WERI-Rb-1 (cell line): ENCODE measurements around the gene NPAS2.

Experiments
- DNase-seq: peaks from one replicate; pipeline ENCODE4 v3.0.0-alpha.2; 2020
- H3K27ac ChIP-seq: fragments of 250-450 bp; sonication (Bioruptor Pico); 2 replicates; pipeline ENCODE4 v1.5.1; 2020; ENCODE audit warnings: mild to moderate bottlenecking, moderate library complexity
- H3K27me3 ChIP-seq: fragments of 250-450 bp; sonication (Bioruptor Pico); 2 replicates; pipeline ENCODE4 v1.5.1; 2021; ENCODE audit warnings: mild to moderate bottlenecking, low read depth, moderate library complexity; ENCODE audit not compliant: insufficient read depth, severe bottlenecking
- H3K36me3 ChIP-seq: fragments of 250-450 bp; sonication (Bioruptor Pico); 2 replicates; pipeline ENCODE4 v1.5.1; 2020; ENCODE audit warnings: mild to moderate bottlenecking, moderate library complexity
- H3K4me3 ChIP-seq: 2 replicates; pipeline ENCODE4 v1.5.1; 2011; ENCODE audit warnings: low read depth, mild to moderate bottlenecking, control low read depth, low read length
- H3K9me3 ChIP-seq: fragments of 250-450 bp; sonication (Bioruptor Pico); 2 replicates; pipeline ENCODE4 v1.5.1; 2021; ENCODE audit warnings: mild to moderate bottlenecking, moderate library complexity; ENCODE audit not compliant: severe bottlenecking
- CTCF ChIP-seq: IDR thresholded peaks from 2 replicates; pipeline ENCODE4 v1.5.1; 2011; ENCODE audit warnings: low read depth, mild to moderate bottlenecking, control low read depth, inconsistent platforms, low read length

The NPAS2 gene

DNA sequence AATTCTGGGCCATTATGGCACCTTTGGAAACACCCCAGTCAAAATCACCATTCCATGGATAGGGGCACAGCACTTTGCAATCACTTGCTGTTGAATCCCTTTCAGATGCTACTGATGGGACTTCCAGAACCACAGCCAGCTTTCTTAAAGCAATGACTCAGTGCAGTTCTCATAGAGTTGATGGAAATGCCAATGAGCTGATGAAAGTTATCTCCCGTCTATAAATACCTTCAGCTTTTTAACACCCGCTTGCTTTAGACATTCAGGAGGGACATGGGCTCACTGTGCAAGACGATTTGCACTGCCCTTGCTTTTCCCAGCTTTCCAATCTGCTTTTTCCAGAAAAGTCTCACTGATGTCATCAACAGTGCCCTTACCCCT, 115.4 kb downstream of the NPAS2 start:
- H3K9me3 ChIP-seq, result no peaks in the 10 kb centered on the region
- no peak for TF ChIP-seq CTCF
- no peak overlapping the region for H3K27ac ChIP-seq
- H3K27me3 ChIP-seq, result no peaks in the 10 kb centered on the region
- DNase-seq, result no peak
- H3K4me3 ChIP-seq, result no peak overlapping the region
- H3K36me3 ChIP-seq, result no peaks in the 10 kb centered on the region

GRCh38 chr2:100936070-100936741, 116.3 kb downstream of the NPAS2 start:
- no peak for DNase-seq
- no peak overlapping the region for H3K4me3 ChIP-seq
- no peaks in the 10 kb centered on the region for H3K36me3 ChIP-seq

DNA sequence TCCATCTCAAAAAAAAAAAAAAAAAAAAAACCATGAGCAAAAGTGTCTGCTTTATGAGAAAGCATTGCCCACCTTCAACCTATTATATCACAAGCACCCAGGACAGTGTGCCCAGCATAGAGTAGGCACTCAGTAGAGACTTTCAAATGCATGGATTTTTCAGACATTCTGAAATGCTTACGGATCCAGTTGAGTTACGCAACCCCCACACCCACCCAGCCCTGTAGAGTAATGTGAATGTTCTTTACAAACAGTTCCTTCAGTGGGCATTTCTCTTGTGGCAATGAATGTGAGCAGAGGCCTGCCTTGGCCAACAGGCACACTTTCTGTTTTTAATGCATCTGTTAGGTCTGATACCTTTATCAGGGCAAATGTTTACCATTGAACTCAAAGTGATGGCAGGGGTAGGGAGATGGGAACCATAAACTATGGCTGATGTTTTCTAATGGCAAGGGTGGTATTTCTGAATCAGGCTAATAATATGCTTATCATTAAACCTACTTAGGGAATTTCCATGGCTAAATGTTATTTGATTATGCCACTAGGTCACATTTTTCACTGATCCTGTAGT, 117.1 kb downstream of the NPAS2 start:
- H3K9me3 ChIP-seq, result no peaks in the 10 kb centered on the region
- no peak overlapping the region for H3K4me3 ChIP-seq
- DNase-seq, result no peak
- no peak overlapping the region for H3K27ac ChIP-seq
- no peak for TF ChIP-seq CTCF
- H3K27me3 ChIP-seq, result no peaks in the 10 kb centered on the region
- no peaks in the 10 kb centered on the region for H3K36me3 ChIP-seq

More at GRCh38 chr2:100936070-100936741, 116.3 kb downstream of the NPAS2 start:
- no peak for TF ChIP-seq CTCF
- no peak overlapping the region for H3K27ac ChIP-seq
- no peaks in the 10 kb centered on the region for H3K9me3 ChIP-seq
- H3K27me3 ChIP-seq, result no peaks in the 10 kb centered on the region

- H3K4me3 ChIP-seq, result no peak overlapping the region
- no peak for DNase-seq
- no peaks in the 10 kb centered on the region for H3K36me3 ChIP-seq
- no peak for TF ChIP-seq CTCF
- H3K9me3 ChIP-seq, result no peaks in the 10 kb centered on the region
- peaks cover 3% of the 10 kb centered on the region for H3K27me3 ChIP-seq
- no peak overlapping the region for H3K27ac ChIP-seq
These were observed 118.4 kb downstream of the NPAS2 start for GRCh38 chr2:100938031-100939026.

- Histone ChIP-seq H3K27ac (no peak overlapping the region), H3K36me3 (no peaks in the 10 kb centered on the region), H3K9me3 (no peaks in the 10 kb centered on the region), H3K27me3 (peaks cover 3% of the 10 kb centered on the region), H3K4me3 (no peak overlapping the region)
- no peak for DNase-seq
- TF ChIP-seq CTCF, result no peak
These were observed 119.5 kb downstream of the NPAS2 start for GRCh38 chr2:100939445-100939844.
